ENCODE results near the gene ICAM4. TPM values are rescaled to one million over a fixed set of nuclear protein-coding genes. Genes with fewer than 3 reads are reported as not detected.
A peak's percentile ranks its signal among the peaks of the same experiment; 100 is the strongest.

The ICAM4 gene
- total and polyA plus RNA-seq, 2 experiments from 2014 or later, result 21.8 to 24.0 TPM

GRCh38 chr19:10284960-10285278 lies 1.8 kb upstream of the ICAM4 start:
- Histone ChIP-seq H3K4me3 (no peak overlapping the region), H3K27me3 (peaks cover 30% of the 10 kb centered on the region), H3K4me1 (ENCODE audit: low read depth) (no peaks in the 10 kb centered on the region), H3K9me3 (ENCODE audit: low read depth) (no peaks in the 10 kb centered on the region), H3K36me3 (no peaks in the 10 kb centered on the region), H3K27ac (no peak overlapping the region)
- DNase-seq (ENCODE audit: low read depth in 1 of 2, low spot score in 1 of 2), result no peak
- TF ChIP-seq CTCF (IDR thresholded peaks at IDR 0.05; ENCODE audit: low read depth, low read length), result no peak

- H3K9me3 ChIP-seq (ENCODE audit: low read depth), result no peaks in the 10 kb centered on the region
- H3K36me3 ChIP-seq, result no peaks in the 10 kb centered on the region
- no peaks in the 10 kb centered on the region for H3K4me1 ChIP-seq (ENCODE audit: low read depth)
- H3K27ac ChIP-seq, result no peak overlapping the region
- no peak for DNase-seq (ENCODE audit: low read depth in 1 of 2, low spot score in 1 of 2)
- H3K27me3 ChIP-seq, result peaks cover 34% of the 10 kb centered on the region
- no peak overlapping the region for H3K4me3 ChIP-seq
- no peak for TF ChIP-seq CTCF (IDR thresholded peaks at IDR 0.05; ENCODE audit: low read depth, low read length)
Measured at GRCh38 chr19:10285393-10285792, 1.4 kb upstream of the ICAM4 start.

- Histone ChIP-seq H3K4me3 (peak overlapping the region; percentile 50), H3K27me3 (peaks cover 67% of the 10 kb centered on the region), H3K36me3 (no peaks in the 10 kb centered on the region), H3K4me1 (ENCODE audit: low read depth) (no peaks in the 10 kb centered on the region), H3K27ac (no peak overlapping the region), H3K9me3 (ENCODE audit: low read depth) (no peaks in the 10 kb centered on the region)
- no peak for TF ChIP-seq CTCF (IDR thresholded peaks at IDR 0.05; ENCODE audit: low read depth, low read length)
- peak; percentile 55 to 65 for DNase-seq (ENCODE audit: low read depth in 1 of 2, low spot score in 1 of 2)
Measured at GRCh38 chr19:10288662-10289166, 2.0 kb downstream of the ICAM4 start.

GRCh38 chr19:10289167-10289835 lies 2.5 kb downstream of the ICAM4 start:
- H3K4me3 ChIP-seq, result peak overlapping the region; percentile 50
- peaks cover 73% of the 10 kb centered on the region for H3K27me3 ChIP-seq
- no peak for TF ChIP-seq CTCF (IDR thresholded peaks at IDR 0.05; ENCODE audit: low read depth, low read length)
- H3K4me1 ChIP-seq (ENCODE audit: low read depth), result no peaks in the 10 kb centered on the region
- no peaks in the 10 kb centered on the region for H3K9me3 ChIP-seq (ENCODE audit: low read depth)
- H3K27ac ChIP-seq, result no peak overlapping the region
- peak; percentile 58 to 77 for DNase-seq (ENCODE audit: low read depth in 1 of 2, low spot score in 1 of 2)
- no peaks in the 10 kb centered on the region for H3K36me3 ChIP-seq

- no peaks in the 10 kb centered on the region for H3K4me1 ChIP-seq (ENCODE audit: low read depth)
- H3K27ac ChIP-seq, result no peak within 1 kb of the TSS
- H3K4me3 ChIP-seq, result peak within 1 kb of the TSS; percentile 50
- H3K27me3 ChIP-seq, result peaks cover 79% of the 10 kb centered on the region
- DNase-seq (ENCODE audit: low read depth in 1 of 2, low spot score in 1 of 2), result peak; percentile 46 to 61
- TF ChIP-seq CTCF (IDR thresholded peaks at IDR 0.05; ENCODE audit: low read depth, low read length), result no peak
- H3K36me3 ChIP-seq, result no peaks in the 10 kb centered on the region
- H3K9me3 ChIP-seq (ENCODE audit: low read depth), result no peaks in the 10 kb centered on the region
Measured at GRCh38 chr19:10289836-10290356, 3.1 kb downstream of the ICAM4 start, which contains the start of gene ICAM5. TSS of gene ICAM5 (plus strand) at chr19:10289952. CDS start at chr19:10290044, 92 bp downstream.

All from cardiac muscle cell (in vitro differentiated cells and primary cell).